Measurements from ENCODE around the gene DIMT1.
A peak's percentile ranks its signal among the peaks of the same experiment; 100 is the strongest.

Gene DIMT1

GRCh38 chr5:62386824-62387223 lies 16.9 kb downstream of the DIMT1 start:
- DNase-seq (ENCODE audit: low read depth in 2 of 2): peak; percentile 15 to 29

GRCh38 chr5:62385816-62386400 lies 17.8 kb downstream of the DIMT1 start:
- peak in 1 of 2 donors; percentile 9 for DNase-seq (ENCODE audit: low read depth in 2 of 2)
- no peak overlapping the region for H3K4me3 ChIP-seq (replicated peaks in 1 of 2; ENCODE audit: low read depth in 2 of 2, low read length in 2 of 2)
- no peak for TF ChIP-seq CTCF (IDR thresholded peaks at IDR 0.05; ENCODE audit: low read depth, low read length)

More at GRCh38 chr5:62386824-62387223, 16.9 kb downstream of the DIMT1 start:
- H3K4me3 ChIP-seq (replicated peaks in 1 of 2; ENCODE audit: low read depth in 2 of 2, low read length in 2 of 2): no peak overlapping the region
- TF ChIP-seq CTCF (IDR thresholded peaks at IDR 0.05; ENCODE audit: low read depth, low read length): no peak

GRCh38 chr5:62385131-62385530 lies 18.6 kb downstream of the DIMT1 start:
- H3K4me3 ChIP-seq (replicated peaks in 1 of 2; ENCODE audit: low read depth in 2 of 2, low read length in 2 of 2): no peak overlapping the region
- no peak for DNase-seq (ENCODE audit: low read depth in 2 of 2)
- no peak for TF ChIP-seq CTCF (IDR thresholded peaks at IDR 0.05; ENCODE audit: low read depth, low read length)

- no peak for TF ChIP-seq CTCF (IDR thresholded peaks at IDR 0.05; ENCODE audit: low read depth, low read length)
- DNase-seq (ENCODE audit: low read depth in 2 of 2): peak in 1 of 2 donors; percentile 29
- H3K4me3 ChIP-seq (replicated peaks in 1 of 2; ENCODE audit: low read depth in 2 of 2, low read length in 2 of 2): no peak overlapping the region
Observed at GRCh38 chr5:62376064-62376463, 27.6 kb downstream of the DIMT1 start.

GRCh38 chr5:62375627-62376026 lies 28.1 kb downstream of the DIMT1 start:
- H3K4me3 ChIP-seq (replicated peaks in 1 of 2; ENCODE audit: low read depth in 2 of 2, low read length in 2 of 2): no peak overlapping the region
- no peak for DNase-seq (ENCODE audit: low read depth in 2 of 2)
- no peak for TF ChIP-seq CTCF (IDR thresholded peaks at IDR 0.05; ENCODE audit: low read depth, low read length)

- no peak for TF ChIP-seq CTCF (IDR thresholded peaks at IDR 0.05; ENCODE audit: low read depth, low read length)
- H3K4me3 ChIP-seq (replicated peaks in 1 of 2; ENCODE audit: low read depth in 2 of 2, low read length in 2 of 2): no peak overlapping the region
Observed at GRCh38 chr5:62374090-62374489, 29.6 kb downstream of the DIMT1 start.

GRCh38 chr5:62373382-62373781 lies 30.3 kb downstream of the DIMT1 start:
- H3K4me3 ChIP-seq (replicated peaks in 1 of 2; ENCODE audit: low read depth in 2 of 2, low read length in 2 of 2): no peak overlapping the region
- no peak for DNase-seq (ENCODE audit: low read depth in 2 of 2)
- no peak for TF ChIP-seq CTCF (IDR thresholded peaks at IDR 0.05; ENCODE audit: low read depth, low read length)

More at GRCh38 chr5:62374090-62374489, 29.6 kb downstream of the DIMT1 start:
- no peak for DNase-seq (ENCODE audit: low read depth in 2 of 2)

All from cardiac fibroblast (primary cell).